Smooth muscle cell (in vitro differentiated cells): ENCODE measurements around the gene ATXN1. TPM values are rescaled to one million over a fixed set of nuclear protein-coding genes. Genes with fewer than 3 reads are reported as not detected.

ENCODE experiments used
- DNase-seq: peaks from one replicate; lab custom pipeline; 2025; ENCODE audit not compliant: unreplicated experiment; lab: John Stamatoyannopoulos, UW
- H2AFZ ChIP-seq: fragments of 200-600 bp; sonication (generic); 2 replicates; pipeline ENCODE4 v1.6.0; 2016; ENCODE audit warnings: antibody characterized with exemption, low read depth, mild to moderate bottlenecking
- H3F3A ChIP-seq: fragments of 200-600 bp; sonication (generic); 2 replicates; pipeline ENCODE4 v1.6.0; 2017; ENCODE audit warnings: antibody characterized with exemption, low read depth
- H3K27ac ChIP-seq: fragments of 200-600 bp; sonication (generic); 2 replicates; pipeline ENCODE4 v1.5.1; 2016; ENCODE audit warnings: low read depth, mild to moderate bottlenecking
- H3K27me3 ChIP-seq: fragments of 200-600 bp; sonication (generic); 2 replicates; pipeline ENCODE4 v1.6.1; 2016; ENCODE audit warnings: low read depth, mild to moderate bottlenecking
- H3K36me3 ChIP-seq: fragments of 200-600 bp; sonication (generic); 2 replicates; pipeline ENCODE4 v1.5.1; 2016; ENCODE audit warnings: low read depth
- H3K4me1 ChIP-seq: fragments of 200-600 bp; sonication (generic); 2 replicates; pipeline ENCODE4 v1.5.1; 2016; ENCODE audit warnings: low read depth
- H3K4me2 ChIP-seq: fragments of 200-600 bp; sonication (generic); 2 replicates; pipeline ENCODE4 v1.6.0; 2016; ENCODE audit warnings: mild to moderate bottlenecking
- H3K4me3 ChIP-seq: fragments of 200-600 bp; sonication (generic); 2 replicates; pipeline ENCODE4 v1.5.1; 2016; ENCODE audit warnings: mild to moderate bottlenecking
- H3K79me2 ChIP-seq: fragments of 200-600 bp; sonication (generic); 2 replicates; pipeline ENCODE4 v1.6.0; 2016; ENCODE audit warnings: low read depth, mild to moderate bottlenecking
- H3K9ac ChIP-seq: fragments of 200-600 bp; sonication (generic); 2 replicates; pipeline ENCODE4 v1.6.0; 2016; ENCODE audit warnings: low read depth
- H3K9me3 ChIP-seq: fragments of 200-600 bp; sonication (generic); replicated peaks from 2 replicates; pipeline ENCODE4 v1.5.1; 2016; ENCODE audit warnings: low read depth
- H4K20me1 ChIP-seq: fragments of 200-600 bp; sonication (generic); 2 replicates; pipeline ENCODE4 v1.6.0; 2016; ENCODE audit warnings: low read depth
- WGBS: methylation state at CpG from one replicate; pipeline ENCODE4 v1.1.7; 2016; ENCODE audit warnings: low lambda C conversion rate; 5-methylcytosine and 5-hydroxymethylcytosine counted together
- polyA plus RNA-seq: library from polyadenylated mRNA; unstranded; fragments of >200 nt; fragmentation: Nextera tagmentation; extraction: Ambion mirVana; gene quantifications from 2 replicates; pipeline ENCODE4 v1.2.1, GENCODE V29; 2016
- total RNA-seq: library from RNA; depleted of rRNA; stranded (reverse); fragments of >200 nt; gene quantifications from 2 replicates; pipeline ENCODE4 v1.2.3, GENCODE V29; 2014
- TF ChIP-seq, protein P1 (sequence below): fragments of 200-600 bp; sonication (generic); IDR thresholded peaks from 2 replicates; pipeline ENCODE4 v1.5.1; 2017; ENCODE audit warnings: borderline replicate concordance, mild to moderate bottlenecking, antibody characterized with exemption; ENCODE audit not compliant: insufficient read depth, poor library complexity, severe bottlenecking

The ATXN1 gene
- total and polyA plus RNA-seq, 2 experiments from 2014 or later = 17.9 to 40.6 TPM

DNA sequence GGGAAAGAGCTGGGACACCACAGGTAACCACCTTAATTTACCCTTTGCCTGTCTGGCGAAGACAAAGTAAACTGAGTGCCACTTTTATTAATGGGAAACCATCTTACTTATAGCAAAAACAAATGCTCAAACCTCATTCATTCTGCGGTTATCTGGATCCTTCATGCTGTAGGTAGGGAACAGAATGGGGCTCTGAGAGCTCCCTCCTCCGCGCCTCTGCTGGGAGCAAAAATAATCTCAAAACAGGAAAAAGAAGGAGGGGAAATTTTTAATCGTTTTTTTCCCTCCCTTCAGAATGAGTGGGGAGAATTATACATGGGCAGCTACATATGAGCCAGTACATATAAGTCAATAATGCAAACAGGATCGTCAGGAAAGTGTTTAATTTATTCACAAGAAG, 345.6 kb downstream of the ATXN1 start:
- Histone ChIP-seq H3K4me3 (no peak overlapping the region), H4K20me1 (peaks cover 15% of the 10 kb centered on the region), H3K4me2 (peak overlapping the region; percentile 19), H3K4me1 (no peaks in the 10 kb centered on the region), H3F3A (peaks cover 18% of the 10 kb centered on the region), H3K27ac (peak overlapping the region; percentile 98), H3K79me2 (peaks cover 14% of the 10 kb centered on the region), H3K9me3 (no peaks in the 10 kb centered on the region), H3K27me3 (no peaks in the 10 kb centered on the region), H2AFZ (no peak overlapping the region), H3K36me3 (no peaks in the 10 kb centered on the region), H3K9ac (peak overlapping the region; percentile 72)
- no peak for DNase-seq
- TF ChIP-seq, protein P1, sequence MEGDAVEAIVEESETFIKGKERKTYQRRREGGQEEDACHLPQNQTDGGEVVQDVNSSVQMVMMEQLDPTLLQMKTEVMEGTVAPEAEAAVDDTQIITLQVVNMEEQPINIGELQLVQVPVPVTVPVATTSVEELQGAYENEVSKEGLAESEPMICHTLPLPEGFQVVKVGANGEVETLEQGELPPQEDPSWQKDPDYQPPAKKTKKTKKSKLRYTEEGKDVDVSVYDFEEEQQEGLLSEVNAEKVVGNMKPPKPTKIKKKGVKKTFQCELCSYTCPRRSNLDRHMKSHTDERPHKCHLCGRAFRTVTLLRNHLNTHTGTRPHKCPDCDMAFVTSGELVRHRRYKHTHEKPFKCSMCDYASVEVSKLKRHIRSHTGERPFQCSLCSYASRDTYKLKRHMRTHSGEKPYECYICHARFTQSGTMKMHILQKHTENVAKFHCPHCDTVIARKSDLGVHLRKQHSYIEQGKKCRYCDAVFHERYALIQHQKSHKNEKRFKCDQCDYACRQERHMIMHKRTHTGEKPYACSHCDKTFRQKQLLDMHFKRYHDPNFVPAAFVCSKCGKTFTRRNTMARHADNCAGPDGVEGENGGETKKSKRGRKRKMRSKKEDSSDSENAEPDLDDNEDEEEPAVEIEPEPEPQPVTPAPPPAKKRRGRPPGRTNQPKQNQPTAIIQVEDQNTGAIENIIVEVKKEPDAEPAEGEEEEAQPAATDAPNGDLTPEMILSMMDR = no peak
- WGBS = 85% methylated on average over 6 of the region's 6 CpGs

DNA sequence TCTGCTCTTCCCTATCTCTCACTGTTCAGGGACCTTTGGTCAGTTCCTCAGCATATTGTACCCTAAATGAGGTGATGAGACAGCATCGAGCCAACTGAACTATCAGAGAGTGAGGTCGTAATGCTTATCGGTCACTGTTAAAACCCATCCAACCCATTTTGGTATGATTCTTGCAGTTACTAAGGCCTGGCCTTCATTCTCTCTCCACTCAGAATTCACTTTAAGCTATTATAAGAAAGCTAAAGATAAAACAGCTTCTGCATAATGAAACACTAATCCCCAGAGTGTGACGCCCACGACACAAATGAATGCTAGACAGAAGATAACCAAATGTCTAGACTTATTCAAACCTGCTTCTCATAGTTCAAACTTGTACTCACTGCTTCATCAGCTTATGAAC, 347.1 kb downstream of the ATXN1 start:
- Histone ChIP-seq H3F3A (peaks cover 18% of the 10 kb centered on the region), H3K36me3 (no peaks in the 10 kb centered on the region), H3K4me1 (no peaks in the 10 kb centered on the region), H3K4me2 (peak overlapping the region; percentile 72), H3K9me3 (no peaks in the 10 kb centered on the region), H4K20me1 (peaks cover 4% of the 10 kb centered on the region), H3K4me3 (no peak overlapping the region), H3K27me3 (no peaks in the 10 kb centered on the region), H3K79me2 (peaks cover 7% of the 10 kb centered on the region), H3K9ac (peak overlapping the region; percentile 72), H2AFZ (no peak overlapping the region), H3K27ac (peak overlapping the region; percentile 98)
- DNase-seq = no peak
- WGBS = 25% methylated on average over 5 of the region's 5 CpGs
- TF ChIP-seq, protein P1 = no peak

DNA sequence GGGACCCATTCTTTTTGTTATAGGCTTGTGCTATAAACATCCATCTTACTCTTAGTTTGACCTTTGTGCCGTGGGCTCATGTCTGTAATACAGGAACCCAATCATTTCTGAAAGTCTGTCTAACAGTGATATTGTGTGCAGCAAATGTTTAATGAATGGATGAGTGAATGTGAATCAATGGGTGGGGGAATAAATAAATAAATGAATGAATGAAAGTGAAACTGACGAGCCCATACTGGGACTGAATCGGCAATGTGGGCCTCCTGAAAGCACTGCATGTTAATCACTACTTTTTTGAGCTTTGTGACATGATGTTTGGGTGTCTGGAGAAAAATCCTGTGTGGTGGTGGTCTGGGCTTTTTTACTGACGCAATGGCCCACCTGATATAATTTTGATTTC, 347.9 kb downstream of the ATXN1 start:
- TF ChIP-seq, protein P1 = no peak
- H3K9ac ChIP-seq = peak overlapping the region; percentile 72
- H3K4me1 ChIP-seq = no peaks in the 10 kb centered on the region
- H3K9me3 ChIP-seq = no peaks in the 10 kb centered on the region
- H4K20me1 ChIP-seq = peaks cover 4% of the 10 kb centered on the region
- no peak overlapping the region for H2AFZ ChIP-seq
- no peaks in the 10 kb centered on the region for H3K27me3 ChIP-seq
- H3K79me2 ChIP-seq = peaks cover 8% of the 10 kb centered on the region
- no peaks in the 10 kb centered on the region for H3K36me3 ChIP-seq
- WGBS = 55% methylated on average over 4 of the region's 4 CpGs
- no peak for DNase-seq
- H3F3A ChIP-seq = peaks cover 18% of the 10 kb centered on the region
- no peak overlapping the region for H3K4me3 ChIP-seq
- peak overlapping the region; percentile 72 for H3K4me2 ChIP-seq
- peak overlapping the region; percentile 98 for H3K27ac ChIP-seq

DNA sequence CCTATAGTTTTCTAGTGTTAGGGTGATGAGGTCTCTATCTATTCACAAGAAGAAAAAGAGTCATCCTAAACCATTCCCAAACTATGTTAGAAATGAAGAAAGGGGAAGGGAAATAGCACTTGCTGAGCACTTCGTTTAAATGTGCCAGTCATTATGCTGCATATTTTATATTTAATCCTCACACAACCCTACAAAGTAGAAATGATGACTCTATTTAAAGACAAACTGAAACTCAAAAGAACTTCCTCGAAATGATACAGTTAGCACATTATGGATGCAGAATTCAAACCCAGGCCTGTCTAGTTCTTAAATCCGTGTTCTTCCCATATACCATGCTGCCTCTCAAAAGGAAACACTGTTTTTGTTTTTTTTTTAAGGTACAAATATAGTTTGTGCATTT, 348.3 kb downstream of the ATXN1 start:
- 84% methylated on average over 3 of the region's 3 CpGs for WGBS
- Histone ChIP-seq H3K9ac (peak overlapping the region; percentile 72), H3K27ac (peak overlapping the region; percentile 98), H3K79me2 (peaks cover 10% of the 10 kb centered on the region), H4K20me1 (peaks cover 4% of the 10 kb centered on the region), H2AFZ (no peak overlapping the region), H3K4me3 (no peak overlapping the region), H3K9me3 (no peaks in the 10 kb centered on the region), H3K36me3 (no peaks in the 10 kb centered on the region), H3K4me1 (no peaks in the 10 kb centered on the region), H3F3A (peaks cover 18% of the 10 kb centered on the region), H3K27me3 (no peaks in the 10 kb centered on the region), H3K4me2 (peak overlapping the region; percentile 72)
- TF ChIP-seq, protein P1 = no peak
- DNase-seq = no peak
